GM18511 (cell line): ENCODE results near the gene AFF3.

Experiments
- ATAC-seq: cut with Tn5 transposase; IDR thresholded peaks from one replicate; pipeline ENCODE4 v1.9.1; 2021; ENCODE audit warnings: mild to moderate bottlenecking, moderate library complexity; ENCODE audit not compliant: unreplicated experiment

The AFF3 gene

DNA sequence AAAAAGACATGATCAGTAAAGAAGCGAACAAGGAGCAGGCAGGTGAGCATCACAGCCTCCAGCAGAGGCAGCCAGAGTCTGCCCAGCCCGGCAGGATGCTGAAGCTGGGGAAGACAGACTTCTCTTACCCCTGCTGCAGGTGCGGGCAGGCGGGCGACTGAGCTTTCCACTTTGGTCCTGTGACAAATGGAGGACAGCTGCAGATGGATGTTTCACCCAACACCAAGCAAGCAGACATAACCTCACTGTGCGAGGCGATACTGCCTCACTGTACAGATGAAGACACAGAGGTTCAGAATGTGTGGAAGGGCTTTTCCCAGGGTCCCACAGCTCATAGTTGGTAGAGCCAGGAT lies 251.0 kb downstream of the AFF3 start:
- ATAC-seq = no peak

- ATAC-seq = no peak
Observed at GRCh38 chr2:99890568-99891427, 251.6 kb downstream of the AFF3 start.

DNA sequence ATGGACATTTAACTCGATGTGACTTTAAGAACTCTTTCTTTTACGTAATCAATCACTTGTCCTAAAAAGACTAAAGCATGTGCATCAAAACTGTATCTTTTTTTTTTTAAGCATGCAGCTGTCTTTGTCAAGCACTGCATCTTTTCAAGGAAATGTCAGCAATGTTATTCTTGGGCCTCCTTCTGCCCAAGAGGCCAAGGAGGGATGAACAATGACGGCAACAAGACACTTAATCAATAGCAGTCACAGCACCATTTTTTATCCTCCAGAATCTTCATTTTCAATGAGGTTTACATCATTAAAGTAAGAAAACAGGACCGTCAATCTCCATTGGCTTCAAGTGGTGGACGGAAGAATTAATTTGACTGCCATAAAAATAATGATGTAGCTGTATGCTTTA lies 253.8 kb downstream of the AFF3 start:
- ATAC-seq = no peak

GRCh38 chr2:99886418-99886817 lies 256.0 kb downstream of the AFF3 start:
- no peak for ATAC-seq

DNA sequence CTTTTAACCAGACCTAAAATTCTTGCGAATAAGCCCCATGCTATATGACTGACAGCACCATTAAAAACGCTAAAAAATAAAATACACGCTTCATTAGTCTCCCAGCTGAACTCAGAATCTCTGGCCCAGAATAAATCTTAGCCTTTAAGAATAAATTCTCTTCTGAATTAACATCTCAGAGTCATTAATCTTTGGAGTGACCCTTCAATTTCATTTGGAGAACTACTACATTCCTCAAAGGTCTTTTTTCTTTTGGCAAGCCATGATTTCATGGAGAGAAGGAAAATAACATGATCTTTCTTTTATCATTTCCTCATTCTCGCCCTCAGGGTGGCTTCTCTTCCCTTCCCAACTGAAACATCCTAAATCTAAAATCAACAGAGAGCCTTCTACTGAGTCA lies 259.0 kb downstream of the AFF3 start:
- no peak for ATAC-seq

DNA sequence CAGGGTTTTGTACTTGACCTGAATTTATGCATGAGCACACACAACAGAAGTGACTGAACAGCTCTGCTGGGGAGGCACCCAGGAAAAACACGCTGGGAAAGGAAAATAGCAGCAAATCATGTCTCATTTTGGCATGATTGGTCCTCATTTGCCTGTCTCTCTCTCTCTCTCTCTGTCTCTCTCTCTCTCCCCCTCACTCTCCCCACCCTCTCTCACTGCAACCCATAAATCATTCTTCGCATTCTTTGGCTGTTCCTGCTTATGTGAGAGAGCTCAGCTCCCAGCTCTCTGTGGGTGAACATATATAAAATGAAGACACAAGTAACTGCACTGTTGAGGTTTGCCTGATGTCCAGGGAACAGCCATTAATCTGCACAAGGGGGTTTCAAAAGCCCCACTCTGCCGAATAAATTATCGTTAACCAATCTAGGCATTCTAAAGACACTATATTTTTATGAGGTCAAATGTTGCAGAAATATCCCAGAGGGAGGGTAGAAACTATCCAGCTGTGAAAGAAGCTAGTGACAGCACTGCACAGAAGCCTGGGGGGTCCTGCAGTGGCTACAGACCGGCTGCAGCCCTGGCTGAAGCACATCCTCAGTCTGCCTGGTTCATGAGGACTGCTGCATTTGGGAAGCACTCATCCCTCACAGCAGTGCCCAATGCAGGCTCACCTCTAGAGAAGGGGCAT lies 260.3 kb downstream of the AFF3 start:
- ATAC-seq = no peak

GRCh38 chr2:99880964-99881294 lies 261.5 kb downstream of the AFF3 start:
- ATAC-seq = no peak

DNA sequence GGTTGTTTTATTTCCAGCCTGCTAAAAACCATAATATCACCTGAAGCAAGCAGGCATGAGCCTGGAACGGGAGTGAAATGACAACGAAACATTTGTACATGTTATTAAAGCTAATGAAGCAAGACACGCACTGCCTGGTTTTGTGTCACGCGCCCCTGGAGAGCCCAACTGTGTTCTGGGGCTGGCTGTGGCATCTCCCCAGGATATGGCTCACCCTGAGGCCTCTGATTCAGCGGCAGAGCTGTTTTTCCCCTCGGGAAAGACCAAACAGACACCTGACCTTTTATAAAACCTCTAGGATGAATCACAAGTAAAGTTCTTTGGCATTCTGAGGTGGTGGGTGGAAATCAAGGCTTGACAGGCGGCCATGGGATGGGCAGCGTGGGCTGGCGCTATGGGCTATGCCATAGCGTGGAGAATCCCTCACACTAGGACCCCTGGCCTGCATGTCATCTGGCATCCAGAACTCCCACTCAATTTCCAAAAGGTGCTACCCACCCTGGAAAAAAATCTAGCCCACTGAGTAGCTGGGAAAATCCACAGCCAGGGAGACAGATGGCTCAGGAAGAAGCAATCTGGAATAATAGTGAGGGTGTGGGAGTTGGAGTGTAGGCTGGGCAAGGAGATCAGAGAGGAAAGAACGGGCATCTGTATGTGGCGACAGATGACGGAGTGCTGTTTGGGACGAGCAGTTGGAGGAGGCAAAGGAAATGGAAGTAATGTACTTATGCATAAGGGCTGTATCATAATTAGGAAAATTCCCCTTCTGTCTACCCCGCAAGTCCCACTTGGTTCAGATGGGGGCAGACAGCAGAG lies 262.0 kb downstream of the AFF3 start:
- no peak for ATAC-seq

- no peak for ATAC-seq
Observed at GRCh38 chr2:99879481-99879880, 262.9 kb downstream of the AFF3 start.

GRCh38 chr2:99878581-99879350 lies 263.6 kb downstream of the AFF3 start:
- ATAC-seq = no peak

- no peak for ATAC-seq
Observed at GRCh38 chr2:99877963-99878362, 264.4 kb downstream of the AFF3 start.

DNA sequence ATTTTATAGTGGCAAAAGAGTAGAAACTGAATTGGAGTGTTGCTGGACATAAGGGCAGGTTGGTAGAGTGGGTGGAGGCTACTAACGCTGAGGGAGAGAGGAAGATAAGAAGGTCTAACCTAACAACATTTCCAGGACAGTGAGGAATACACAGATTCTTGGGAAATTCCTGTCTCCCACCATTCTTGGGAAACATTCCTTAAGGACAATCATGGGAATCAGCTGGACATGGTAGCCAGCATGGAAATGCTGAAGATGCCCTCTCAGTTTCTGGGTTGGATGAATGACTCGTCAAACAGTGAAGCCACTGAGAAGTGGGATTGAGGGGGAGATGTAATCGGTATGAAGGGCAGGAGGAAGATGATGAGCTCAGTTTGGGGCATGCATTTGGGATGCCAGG lies 265.4 kb downstream of the AFF3 start:
- no peak for ATAC-seq

DNA sequence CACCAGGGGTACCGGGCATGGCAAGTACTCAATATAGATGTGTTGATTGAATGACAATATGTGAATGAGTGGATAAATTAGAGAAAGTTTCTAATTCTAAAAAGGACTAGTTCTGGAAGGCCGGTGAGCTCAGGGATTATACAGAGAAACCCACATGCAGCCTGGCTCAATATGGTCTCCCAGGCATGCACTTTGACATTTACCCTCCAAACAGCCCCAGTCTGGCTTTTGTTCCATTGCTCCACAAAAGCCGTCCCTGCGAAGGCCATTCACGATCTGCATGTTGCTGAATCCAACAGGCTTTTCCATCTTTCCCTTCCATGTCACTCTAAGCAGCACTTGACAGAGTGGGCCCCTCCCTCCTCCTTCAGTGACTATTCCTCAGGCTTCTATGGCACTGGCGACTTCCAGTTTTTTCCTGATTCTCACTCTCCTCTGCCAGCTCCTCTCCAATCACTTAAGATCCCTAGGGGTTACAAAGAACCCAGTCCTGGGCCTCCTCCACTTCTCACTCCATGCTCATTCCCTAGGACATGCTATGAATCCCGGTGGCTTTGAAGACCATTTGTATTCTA lies 266.7 kb downstream of the AFF3 start:
- no peak for ATAC-seq

DNA sequence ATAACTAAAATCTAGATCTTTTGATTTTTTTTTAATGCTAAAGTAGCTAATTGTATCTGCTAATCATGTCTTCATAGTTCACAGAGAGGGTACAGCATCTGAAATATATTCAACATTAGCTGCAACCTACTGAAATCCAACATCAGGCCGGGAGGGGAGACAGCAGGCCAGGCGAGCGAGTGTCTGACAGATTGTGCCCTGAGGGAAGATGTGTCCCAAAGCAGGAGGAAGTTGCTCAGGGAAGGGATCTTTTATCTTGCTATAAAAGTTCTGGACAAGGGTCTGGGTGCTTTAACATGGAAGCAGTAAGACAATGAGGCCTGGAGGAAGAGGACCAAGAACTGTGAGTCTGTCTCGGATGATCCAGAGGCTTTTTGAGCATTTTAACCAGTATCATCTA lies 274.1 kb downstream of the AFF3 start:
- ATAC-seq = no peak

DNA sequence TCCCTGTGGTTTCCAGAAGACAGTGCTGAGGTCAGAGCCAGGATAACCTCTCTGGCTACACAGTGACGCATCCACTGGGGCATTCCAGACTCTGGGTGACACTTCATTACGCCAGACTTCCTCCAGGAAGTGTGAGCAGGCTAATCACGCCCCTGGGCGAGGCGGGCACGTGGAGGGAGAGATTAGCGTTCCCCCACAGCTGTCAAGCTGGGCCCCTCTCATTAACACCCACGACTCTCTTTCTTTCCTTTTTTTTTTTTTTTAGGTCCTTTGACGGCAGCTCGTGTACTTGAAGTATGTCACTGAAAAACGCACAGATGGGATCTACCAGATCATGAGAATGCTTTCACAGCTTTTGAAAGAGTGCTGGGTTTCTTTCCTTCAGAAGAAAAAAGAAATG lies 274.6 kb downstream of the AFF3 start:
- ATAC-seq = no peak

DNA sequence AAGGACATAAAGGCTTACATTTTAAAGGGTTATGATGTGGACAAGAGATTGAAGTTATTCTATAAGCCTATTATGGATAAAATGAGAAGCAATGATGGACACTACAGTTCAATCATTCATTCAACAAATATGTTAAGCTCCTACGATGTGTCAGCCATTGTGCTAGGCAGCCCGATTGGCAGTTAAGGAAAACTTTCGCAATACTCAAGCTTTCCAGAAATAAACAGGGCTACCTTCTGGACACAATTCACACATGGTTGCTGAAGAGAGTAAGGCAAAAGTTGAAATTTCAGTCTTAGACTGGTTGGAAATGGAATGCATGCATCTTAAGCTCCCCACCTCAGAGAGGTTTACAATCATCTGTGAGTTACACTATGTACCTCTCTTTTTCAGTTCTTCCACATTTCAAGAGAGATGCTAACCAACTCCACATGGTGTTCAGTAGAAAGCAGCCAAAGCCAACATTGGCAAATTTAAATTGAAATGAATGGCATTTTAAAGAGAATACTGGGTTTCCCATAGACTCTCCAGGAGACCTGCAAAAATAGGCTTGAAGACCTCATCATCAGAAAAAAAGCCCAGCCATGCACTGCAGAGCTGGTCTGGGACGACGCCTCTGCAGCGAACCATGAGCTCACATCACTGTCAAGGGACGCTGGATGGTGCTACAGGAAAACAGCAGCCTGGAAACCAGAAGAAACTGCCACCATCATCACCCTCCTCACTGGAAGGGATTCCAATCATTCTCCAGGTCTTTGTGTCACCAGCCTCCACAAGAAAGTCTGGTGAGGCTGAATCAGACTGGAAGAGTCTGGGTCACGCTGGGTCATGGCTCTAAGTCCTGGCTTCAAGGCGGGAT lies 276.3 kb downstream of the AFF3 start:
- no peak for ATAC-seq

DNA sequence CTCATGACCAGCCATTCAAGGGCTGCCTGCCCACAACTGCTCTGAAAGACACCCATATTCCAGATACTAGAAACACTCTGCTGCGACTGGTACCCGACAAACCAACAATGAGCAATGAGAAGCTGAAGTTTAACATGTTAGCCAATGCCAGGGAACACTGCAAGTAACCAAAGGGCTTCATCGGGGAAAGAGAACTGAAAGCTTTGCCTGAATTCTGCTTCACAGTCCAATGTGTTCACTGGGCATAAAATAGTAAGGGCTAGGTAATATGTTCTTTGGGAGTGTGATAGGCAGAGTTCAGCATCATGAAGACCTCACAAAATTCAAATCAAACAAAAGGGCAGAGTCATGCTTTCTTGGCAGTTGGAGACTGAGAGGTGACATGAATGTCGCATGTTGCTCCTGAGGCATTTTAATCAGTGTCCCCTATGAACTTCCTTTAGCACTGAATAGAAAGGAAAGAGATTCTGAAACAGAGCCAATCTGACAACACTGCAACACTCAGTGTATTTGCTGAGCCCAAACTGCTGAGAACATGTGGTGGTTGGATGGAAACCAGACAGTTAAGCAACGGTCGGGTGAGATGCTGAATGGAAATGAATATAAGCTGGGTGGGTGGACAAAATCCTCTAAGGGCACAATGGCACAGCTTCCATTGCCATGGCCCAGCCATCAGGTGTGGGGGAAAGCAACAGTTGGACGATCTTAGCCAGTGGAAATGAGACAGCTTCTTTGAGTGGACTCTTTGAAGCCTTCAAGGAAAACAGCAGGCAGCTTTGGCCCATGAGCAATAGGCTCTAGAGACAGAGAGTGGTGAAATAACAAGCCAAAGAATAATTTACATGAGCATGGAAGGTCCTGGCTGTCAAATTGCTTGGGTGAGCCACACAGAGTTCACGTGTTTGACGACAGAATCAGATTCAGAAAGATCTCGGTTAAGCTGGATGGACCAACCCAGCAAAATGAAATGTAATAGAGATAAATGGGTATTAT lies 277.5 kb downstream of the AFF3 start:
- ATAC-seq = no peak

DNA sequence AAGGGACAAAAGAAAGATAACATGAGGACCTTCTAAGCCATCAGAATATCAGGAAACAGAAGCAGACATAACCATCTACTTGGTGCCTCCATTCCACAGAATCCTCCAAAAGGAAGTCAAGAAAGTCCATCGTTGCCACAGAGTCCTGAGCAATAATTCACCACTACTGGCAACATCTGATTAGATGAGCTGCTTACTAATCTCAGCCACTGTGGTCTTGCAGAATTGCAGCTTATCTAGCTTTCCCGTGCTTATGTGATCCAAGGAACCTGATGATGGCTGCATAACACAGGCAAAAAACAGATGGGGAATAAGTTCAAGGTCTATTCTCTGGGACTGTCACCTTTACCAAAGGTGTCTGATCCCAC lies 278.5 kb downstream of the AFF3 start:
- no peak for ATAC-seq
